MG63 (cell line): ENCODE results near the gene AURKB. TPM values are rescaled to one million over a fixed set of nuclear protein-coding genes. Genes with fewer than 3 reads are reported as not detected.
"Not testable (repeated sequence)": the region's sequence is repeated elsewhere in the genome, so short reads cannot be mapped to it uniquely, and the experiment has no call there.

Experiments used
- DNase-seq: peaks from one replicate; pipeline ENCODE4 v3.0.0-alpha.2; 2020
- H3K27me3 ChIP-seq: fragments of 250-450 bp; sonication (Bioruptor Pico); 2 replicates; pipeline ENCODE4 v1.5.1; 2020; ENCODE audit warnings: mild to moderate bottlenecking, moderate library complexity
- H3K36me3 ChIP-seq: fragments of 250-450 bp; sonication (Bioruptor Pico); 2 replicates; pipeline ENCODE4 v1.5.1; 2020; ENCODE audit warnings: mild to moderate bottlenecking, moderate library complexity
- H3K4me3 ChIP-seq: fragments of 250-450 bp; sonication (Bioruptor Pico); 2 replicates; pipeline ENCODE4 v1.5.1; 2020; ENCODE audit warnings: mild to moderate bottlenecking, moderate library complexity
- H3K9me3 ChIP-seq: fragments of 250-450 bp; sonication (Bioruptor Pico); 2 replicates; pipeline ENCODE4 v1.5.1; 2020; ENCODE audit warnings: mild to moderate bottlenecking, moderate library complexity
- total RNA-seq: library from RNA; depleted of rRNA; stranded (reverse); fragments of >200 nt; shearing (Covaris generic); gene quantifications from 2 replicates; pipeline ENCODE4 v1.2.3, GENCODE V29; 2014; ENCODE audit warnings: low replicate concordance; rRNA removed

Gene AURKB
- total RNA-seq = 89.2 and 119 TPM in 2 replicates

DNA sequence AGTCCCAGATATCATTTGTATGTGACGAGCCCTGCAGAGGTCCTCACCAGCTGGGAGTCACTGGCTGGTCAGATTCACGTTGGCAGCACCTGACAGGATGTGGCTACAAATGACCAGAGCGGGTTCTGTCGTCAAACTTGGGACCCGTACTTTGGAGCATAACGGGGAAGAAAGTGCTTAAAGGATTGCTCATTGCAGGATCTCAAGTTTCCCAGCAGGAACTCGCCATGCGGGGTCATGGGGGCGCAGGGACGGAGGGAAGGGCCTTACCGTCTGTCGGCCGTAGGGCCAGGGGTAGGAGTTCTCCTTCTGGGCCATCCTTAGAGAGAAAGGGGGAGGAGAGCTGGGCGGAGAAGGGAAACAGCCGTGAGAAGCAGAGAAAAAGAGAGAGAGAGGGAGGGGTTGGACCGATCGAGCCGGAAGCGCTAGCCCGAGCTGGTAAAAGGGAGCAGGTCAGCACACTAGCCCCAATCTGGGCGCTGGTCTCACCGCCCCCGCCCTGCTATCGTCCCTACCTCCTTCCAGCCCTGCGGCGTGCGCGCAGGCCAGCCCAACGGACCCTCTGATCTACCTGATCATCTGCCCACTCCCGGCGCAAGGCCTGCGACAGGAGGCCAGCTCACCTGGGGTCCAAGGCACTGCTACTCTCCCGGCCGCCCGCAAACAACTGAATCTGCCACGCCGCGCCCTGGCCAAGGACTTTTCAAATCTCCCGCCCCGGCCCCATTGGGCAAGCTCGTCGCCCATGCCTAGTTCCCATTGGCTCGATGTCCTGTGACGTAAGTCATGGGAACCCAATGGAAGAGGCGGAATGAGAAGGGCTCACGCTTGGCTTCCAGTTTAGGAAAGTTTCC, at the start of gene AURKB:
Gene AURKB (minus strand): TSS at position 669 of the 854 bp plus-strand sequence. CDS start 351 bp downstream, at position 318.
- Histone ChIP-seq H3K36me3 (peaks cover 47% of the 10 kb centered on the region), H3K9me3 (no peaks in the 10 kb centered on the region), H3K27me3 (no peaks in the 10 kb centered on the region), H3K4me3 (peak within 1 kb of the TSS; percentile 80)
- peak; percentile 98 for DNase-seq

DNA sequence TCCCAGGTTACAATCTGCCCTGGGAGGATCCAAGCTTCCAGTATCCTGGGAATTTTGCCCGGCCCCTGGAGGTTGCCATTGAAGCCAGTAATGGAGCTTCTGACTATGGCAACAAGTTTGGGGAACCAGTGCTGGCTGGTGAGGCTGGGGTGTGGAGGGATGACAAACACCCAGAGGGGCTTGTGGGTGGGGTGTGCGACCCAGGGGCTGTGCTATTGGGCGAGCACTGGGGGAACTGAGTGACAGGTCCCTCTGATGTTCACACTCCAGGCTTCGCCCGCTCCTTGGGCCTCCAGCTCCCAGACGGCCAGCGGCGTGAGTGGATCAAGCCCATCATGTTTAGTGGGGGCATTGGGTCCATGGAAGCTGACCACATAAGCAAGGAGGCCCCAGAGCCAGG, 47.4 kb upstream of the AURKB start:
- DNase-seq = no peak
- no peaks in the 10 kb centered on the region for H3K9me3 ChIP-seq
- H3K27me3 ChIP-seq = no peaks in the 10 kb centered on the region
- H3K36me3 ChIP-seq = peaks cover 92% of the 10 kb centered on the region
- no peak overlapping the region for H3K4me3 ChIP-seq

DNA sequence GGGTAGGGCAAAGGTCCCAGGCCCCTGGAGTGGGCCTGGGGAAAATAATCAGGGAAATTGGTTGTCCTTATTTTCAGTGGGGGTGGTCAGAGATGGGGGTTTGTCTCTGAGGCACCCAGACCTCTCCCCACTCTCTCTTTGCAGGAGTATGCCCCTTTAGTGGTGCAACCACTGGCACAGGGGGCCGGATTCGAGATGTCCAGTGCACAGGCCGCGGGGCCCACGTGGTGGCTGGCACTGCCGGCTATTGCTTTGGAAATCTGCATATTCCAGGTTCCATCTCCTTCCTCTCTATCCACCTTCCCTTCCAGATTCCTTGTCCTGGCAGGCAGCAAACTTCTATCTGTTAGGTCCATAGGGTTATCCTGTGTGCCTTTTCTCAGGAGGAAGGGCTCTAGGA, 46.3 kb upstream of the AURKB start:
- Histone ChIP-seq H3K9me3 (no peaks in the 10 kb centered on the region), H3K4me3 (no peak overlapping the region), H3K27me3 (no peaks in the 10 kb centered on the region), H3K36me3 (peaks cover 86% of the 10 kb centered on the region)
- no peak for DNase-seq

DNA sequence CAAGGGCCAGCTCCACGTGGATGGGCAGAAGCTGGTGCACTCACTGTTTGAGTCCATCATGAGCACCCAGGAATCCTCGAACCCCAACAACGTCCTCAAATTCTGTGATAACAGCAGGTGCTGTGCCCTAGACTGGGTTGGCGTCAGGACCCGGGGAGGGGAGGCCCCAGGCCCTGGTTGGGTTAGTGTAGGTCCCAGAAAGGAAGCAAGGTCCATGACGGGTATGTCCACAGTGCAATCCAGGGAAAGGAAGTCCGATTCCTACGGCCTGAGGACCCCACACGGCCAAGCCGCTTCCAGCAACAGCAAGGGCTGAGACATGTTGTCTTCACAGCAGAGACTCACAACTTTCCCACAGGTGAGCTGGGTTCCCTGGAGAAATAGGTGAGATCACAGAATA, 45.9 kb upstream of the AURKB start:
- peaks cover 83% of the 10 kb centered on the region for H3K36me3 ChIP-seq
- H3K27me3 ChIP-seq = no peaks in the 10 kb centered on the region
- no peak overlapping the region for H3K4me3 ChIP-seq
- H3K9me3 ChIP-seq = no peaks in the 10 kb centered on the region
- no peak for DNase-seq

DNA sequence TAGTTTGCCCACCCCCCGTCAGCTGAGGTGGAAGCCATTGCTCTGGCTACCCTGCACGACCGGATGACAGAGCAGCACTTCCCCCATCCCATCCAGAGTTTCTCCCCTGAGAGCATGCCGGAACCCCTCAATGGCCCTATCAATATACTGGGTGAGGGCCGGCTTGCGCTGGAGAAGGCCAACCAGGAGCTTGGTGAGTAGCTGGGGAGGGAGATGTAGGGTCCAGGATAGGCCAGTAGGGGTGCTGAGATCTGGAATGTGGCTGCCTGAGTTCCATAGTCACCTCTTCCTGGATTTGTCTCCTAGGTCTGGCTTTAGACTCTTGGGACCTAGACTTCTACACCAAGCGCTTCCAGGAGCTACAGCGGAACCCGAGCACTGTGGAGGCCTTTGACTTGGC, 45.1 kb upstream of the AURKB start:
- no peak for DNase-seq
- H3K36me3 ChIP-seq = peaks cover 77% of the 10 kb centered on the region
- H3K27me3 ChIP-seq = no peaks in the 10 kb centered on the region
- H3K4me3 ChIP-seq = no peak overlapping the region
- H3K9me3 ChIP-seq = no peaks in the 10 kb centered on the region

DNA sequence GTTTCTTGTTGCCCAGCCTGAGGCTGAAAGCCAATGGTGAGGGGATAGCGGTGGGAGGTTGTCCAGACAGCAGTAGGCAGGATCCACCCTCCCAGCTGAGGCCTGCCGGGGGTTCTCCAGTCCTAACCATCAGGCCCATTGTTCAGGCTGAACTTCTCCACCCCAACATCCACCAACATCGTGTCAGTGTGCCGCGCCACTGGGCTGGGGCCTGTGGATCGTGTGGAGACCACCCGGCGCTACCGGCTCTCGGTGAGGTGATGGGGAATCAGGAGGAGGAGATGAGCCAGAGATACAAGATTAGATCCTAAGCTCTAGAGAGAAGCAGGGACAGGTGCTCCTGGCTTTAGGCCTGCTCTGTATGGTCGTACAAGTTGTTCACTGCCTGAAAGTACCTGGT, 44.5 kb upstream of the AURKB start:
- Histone ChIP-seq H3K36me3 (peaks cover 73% of the 10 kb centered on the region), H3K27me3 (no peaks in the 10 kb centered on the region), H3K9me3 (no peaks in the 10 kb centered on the region), H3K4me3 (no peak overlapping the region)
- no peak for DNase-seq

DNA sequence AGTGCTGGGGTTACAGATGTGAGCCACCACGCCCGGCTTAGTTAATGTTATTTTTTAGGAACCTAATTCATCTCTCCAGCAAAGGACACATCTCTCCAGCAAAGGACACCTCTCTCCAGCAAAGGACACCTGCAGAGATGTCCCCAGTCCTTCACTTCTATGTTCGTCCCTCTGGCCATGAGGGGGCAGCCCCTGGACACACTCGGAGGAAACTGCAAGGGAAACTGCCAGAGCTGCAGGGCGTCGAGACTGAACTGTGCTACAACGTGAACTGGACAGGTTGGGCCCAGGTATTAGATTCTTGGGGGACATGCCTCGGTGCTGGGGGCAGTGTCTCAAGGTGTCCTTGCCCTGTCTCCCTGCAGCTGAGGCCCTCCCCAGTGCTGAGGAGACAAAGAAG, 43.4 kb upstream of the AURKB start:
- H3K9me3 ChIP-seq = no peaks in the 10 kb centered on the region
- H3K27me3 ChIP-seq = no peaks in the 10 kb centered on the region
- H3K36me3 ChIP-seq = peaks cover 64% of the 10 kb centered on the region
- no peak overlapping the region for H3K4me3 ChIP-seq
- DNase-seq = no peak

DNA sequence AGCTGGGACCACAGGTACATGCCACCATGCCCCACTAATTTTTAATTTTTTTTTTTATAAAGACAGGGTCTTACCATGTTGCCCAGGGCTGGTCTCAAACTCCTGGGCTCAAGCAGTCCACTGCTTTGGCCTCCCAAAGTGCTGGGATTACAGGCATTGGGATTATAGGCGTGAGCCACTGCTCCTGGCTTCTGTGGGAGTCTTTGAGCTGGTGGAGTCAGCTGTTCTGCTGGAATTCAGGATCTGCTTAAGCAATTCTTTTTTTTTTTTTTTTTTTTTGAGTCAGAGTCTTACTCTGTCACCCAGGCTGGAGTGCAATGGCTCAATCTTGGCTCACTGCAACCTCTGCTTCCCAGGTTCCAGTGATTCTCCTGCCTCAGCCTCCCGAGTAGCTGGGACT, 41.0 kb upstream of the AURKB start:
- H3K4me3 ChIP-seq, H3K9me3 ChIP-seq, DNase-seq, H3K27me3 ChIP-seq: not testable (repeated sequence)
- H3K36me3 ChIP-seq = peaks cover 43% of the 10 kb centered on the region

DNA sequence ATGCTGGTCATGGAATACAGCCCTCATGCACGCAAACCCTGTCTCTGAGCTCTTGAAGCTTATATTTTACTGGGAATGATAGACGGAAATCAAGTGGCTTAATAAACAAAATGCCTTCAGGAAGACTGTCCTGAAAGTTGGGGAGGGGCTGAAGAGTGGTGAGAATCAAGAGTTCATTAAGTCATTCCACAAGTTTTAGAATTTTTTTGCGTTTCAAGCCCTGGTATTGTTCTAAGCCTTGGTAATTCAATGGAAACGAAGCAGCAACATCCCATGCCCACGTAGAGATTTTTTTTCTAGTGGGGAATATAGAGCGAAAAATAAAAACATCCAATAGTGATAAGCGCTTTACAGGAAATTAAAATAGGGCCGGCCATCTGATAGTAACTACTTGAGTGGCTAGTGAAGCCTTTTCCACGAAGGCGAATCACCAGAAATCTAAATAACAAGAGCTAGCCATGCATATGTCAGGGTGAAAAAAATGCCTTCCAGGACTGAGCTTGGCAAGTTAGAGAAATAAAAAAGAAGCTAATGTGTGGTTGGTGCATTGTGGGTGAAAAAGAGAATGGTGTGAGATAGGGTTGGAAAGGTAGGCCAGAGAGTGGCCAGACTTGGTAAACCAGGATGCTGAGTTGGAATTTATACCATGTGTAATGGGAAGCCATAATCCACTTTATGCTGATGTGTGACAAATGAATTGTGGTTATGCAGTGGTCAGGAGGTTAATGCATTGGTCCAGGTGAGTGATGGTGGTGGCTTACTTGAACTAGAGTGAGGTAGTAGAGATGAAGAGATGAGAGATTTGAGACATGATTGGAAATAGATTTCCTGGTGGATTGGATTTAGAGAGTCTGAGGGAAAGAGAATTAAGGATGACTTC, 39.5 kb upstream of the AURKB start:
- H3K9me3 ChIP-seq = no peaks in the 10 kb centered on the region
- no peaks in the 10 kb centered on the region for H3K27me3 ChIP-seq
- H3K36me3 ChIP-seq = peaks cover 32% of the 10 kb centered on the region
- H3K4me3 ChIP-seq = peak overlapping the region; percentile 91
- DNase-seq = no peak

DNA sequence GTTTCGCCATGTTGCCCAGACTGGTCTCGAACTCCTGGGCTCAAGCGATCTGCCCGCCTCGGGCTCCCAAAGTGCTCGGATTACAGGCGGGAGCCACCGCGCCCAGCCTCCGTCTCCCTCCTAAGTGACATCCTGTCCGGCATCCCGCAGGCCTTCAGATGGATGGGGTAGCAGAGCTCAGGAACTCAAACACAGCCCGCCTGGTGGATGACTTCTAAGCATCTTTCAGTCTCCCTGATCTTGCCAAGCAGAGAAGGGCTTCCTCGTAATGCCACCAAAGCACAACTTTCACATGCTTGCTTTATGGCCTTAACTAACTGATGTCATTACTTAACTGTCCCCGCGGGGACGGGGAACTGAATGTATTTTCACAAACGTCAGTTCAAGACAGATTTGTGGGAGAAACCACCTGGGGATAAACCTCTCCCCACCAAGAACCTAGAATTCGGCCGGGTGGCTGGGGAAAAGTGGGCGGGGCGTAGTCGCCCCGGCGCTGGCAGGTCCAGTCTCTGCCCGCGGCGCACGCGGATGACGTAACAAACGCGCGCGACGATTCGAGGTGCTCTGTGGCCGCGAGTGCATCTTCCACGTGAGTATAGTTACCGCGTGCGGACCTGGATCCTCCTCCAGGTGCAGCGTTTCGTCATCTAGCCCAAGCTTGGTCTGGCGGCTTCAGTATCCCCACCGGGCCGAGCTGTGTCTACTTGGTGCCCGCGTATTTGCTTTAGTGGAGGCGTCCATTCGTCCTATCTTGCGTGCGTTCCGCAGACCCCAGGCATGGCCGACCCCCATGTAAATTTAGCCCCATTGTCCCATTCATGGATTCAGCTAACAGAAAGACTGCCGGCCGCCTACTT, 38.6 kb upstream of the AURKB start, which contains the start of gene PFAS:
Gene PFAS (plus strand): TSS at position 539 of the 857 bp plus-strand sequence. CDS start 4,649 bp downstream, outside the sequence.
- peak; percentile 97 for DNase-seq
- Histone ChIP-seq H3K27me3 (no peaks in the 10 kb centered on the region), H3K36me3 (peaks cover 27% of the 10 kb centered on the region), H3K4me3 (peak within 1 kb of the TSS; percentile 91), H3K9me3 (no peaks in the 10 kb centered on the region)

DNA sequence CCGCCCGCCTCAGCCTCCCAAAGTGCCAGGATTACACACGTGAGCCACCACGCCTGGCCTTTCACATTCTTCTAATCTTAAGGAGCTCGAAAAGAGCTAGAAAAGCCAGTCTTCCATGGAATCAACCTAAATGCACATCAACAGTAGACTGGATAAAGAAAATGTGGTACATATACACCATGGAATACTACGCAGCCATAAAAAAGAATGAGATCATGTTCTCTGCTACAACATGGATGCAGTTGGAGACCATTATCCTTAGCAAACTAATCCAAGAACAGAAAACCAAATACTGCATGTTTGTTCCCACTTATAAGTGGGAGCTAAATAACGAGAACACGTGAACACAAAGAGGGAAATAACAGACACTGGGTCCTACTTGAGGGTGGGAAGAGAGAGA, 34.4 kb upstream of the AURKB start:
- H3K27me3 ChIP-seq = no peaks in the 10 kb centered on the region
- H3K4me3 ChIP-seq = no peak overlapping the region
- no peak for DNase-seq
- H3K36me3 ChIP-seq = peaks cover 18% of the 10 kb centered on the region
- no peaks in the 10 kb centered on the region for H3K9me3 ChIP-seq

DNA sequence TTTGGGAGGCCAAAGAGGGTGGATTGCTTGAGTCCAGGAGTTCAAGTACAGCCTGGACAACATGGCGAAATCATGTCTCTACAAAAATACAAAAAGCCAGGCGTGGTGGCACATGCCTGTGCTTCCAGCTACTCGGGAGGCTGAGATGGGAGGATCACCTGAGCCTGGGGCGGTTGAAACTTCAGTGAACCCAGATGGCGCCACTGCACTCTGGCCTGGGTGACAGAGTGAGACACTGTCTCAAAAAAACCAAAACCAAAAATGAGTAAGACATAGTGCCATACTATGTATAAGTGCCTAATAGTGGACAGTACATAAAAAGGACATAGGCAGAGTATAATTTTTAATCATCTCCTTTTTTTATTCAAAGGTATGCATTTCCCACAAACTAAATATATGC, 33.5 kb upstream of the AURKB start:
- Histone ChIP-seq H3K4me3 (no peak overlapping the region), H3K9me3 (no peaks in the 10 kb centered on the region), H3K36me3 (peaks cover 21% of the 10 kb centered on the region), H3K27me3 (no peaks in the 10 kb centered on the region)
- no peak for DNase-seq

DNA sequence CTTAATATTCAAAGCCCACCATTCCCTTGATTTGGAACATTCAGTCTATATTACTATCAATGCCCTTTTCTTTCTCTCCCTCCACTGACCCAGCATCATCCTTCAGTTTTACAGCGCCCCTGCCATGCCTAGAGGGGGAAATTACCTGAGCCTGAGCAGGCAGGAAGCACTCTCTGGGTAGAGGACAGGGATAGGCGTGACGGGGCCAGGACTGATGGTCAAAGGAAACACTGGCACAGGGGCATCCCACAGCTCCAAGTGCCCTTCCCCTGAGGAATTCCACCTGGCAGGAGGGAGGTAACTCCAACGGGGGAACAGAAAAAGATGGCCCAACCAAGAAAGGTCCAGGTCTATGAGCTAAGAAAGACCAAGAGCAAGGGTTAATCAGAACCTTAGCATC, 27.5 kb upstream of the AURKB start:
- no peaks in the 10 kb centered on the region for H3K27me3 ChIP-seq
- no peak for DNase-seq
- H3K9me3 ChIP-seq = no peaks in the 10 kb centered on the region
- H3K36me3 ChIP-seq = peaks cover 49% of the 10 kb centered on the region
- H3K4me3 ChIP-seq = no peak overlapping the region

DNA sequence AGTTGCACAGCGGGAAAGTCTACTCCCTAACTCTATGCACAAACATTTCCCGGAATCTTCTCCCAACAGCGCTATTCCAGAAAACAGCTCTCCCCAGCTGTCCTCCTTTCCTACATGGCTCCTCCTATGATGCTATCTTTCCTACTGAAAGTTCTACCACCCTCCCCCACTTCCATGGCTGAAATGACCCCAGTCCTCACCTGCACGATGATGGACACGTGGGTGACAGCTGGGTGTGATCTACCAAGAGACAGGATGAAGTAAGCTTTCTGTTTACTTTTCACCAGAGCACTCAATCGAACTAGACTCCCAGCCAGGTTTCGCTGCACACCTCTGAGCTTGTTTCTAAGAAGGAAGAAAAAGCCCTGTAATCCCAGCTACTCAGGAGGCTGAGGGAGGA, 26.8 kb upstream of the AURKB start:
- DNase-seq = no peak
- no peak overlapping the region for H3K4me3 ChIP-seq
- H3K27me3 ChIP-seq = no peaks in the 10 kb centered on the region
- H3K9me3 ChIP-seq = no peaks in the 10 kb centered on the region
- peaks cover 51% of the 10 kb centered on the region for H3K36me3 ChIP-seq

DNA sequence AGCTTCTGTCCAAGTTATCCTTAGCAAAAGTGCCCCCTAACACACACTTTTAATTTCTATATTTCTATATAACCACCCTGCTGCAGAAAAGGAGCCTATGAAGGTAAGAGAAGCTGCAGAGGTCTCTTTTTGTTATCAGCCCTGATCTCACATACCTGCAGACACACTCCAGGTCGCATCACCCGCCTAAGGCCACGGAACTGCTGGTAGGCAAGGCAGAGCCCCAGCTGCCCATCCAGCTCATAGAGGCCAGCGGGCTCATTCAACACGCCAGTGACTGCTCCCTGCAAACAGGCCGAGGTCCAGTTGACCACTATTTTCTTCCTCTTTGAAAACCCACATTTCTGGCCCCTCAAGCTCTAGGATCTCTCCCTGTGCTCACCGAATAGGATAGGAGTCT, 25.3 kb upstream of the AURKB start:
- Histone ChIP-seq H3K27me3 (no peaks in the 10 kb centered on the region), H3K36me3 (peaks cover 51% of the 10 kb centered on the region), H3K9me3 (no peaks in the 10 kb centered on the region), H3K4me3 (no peak overlapping the region)
- DNase-seq = no peak

DNA sequence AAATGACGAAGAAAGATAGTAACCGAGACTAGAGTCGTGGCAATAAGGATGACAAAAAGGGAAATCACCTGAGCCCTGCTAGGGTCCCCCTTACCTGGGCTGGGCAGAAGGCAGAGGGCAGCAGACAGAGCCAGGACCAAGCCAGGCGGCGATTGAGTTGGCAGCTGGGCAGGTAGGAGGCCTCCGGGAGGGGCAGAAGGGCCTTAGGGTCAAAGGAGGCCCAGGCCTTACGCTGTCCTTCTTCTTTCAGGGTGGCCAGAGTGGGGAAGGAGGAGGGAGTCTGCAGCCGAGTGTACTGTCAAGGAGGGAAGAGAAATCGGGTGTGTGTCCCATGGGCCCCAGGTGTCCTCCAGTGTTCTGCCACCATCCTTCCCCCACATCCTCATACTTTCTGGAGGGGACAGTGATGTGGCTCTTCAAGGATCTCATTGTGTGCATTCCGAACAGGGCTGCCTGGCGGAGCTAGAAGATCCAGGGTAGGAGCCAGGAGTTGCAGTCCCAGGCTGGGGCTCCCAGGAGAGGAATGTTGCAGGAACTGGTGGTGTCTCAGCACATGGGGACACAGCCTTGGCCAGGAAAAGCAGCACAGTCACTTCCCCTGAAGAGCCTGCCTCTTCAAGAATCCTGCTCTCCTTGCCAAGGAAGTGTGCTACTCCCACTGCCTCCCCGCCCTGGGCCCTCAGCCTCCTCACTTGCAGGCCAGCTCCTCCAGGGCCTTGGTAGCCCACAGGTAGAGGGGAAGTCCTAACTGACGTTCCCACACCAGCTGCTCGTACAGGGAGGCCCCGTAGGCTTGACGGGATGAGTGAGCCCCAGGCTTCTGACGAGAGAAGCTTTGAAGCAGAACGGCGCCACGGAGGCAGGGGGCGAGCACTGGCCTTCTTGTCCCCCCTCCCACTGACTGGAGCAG, 24.2 kb upstream of the AURKB start:
- no peaks in the 10 kb centered on the region for H3K9me3 ChIP-seq
- H3K27me3 ChIP-seq = no peaks in the 10 kb centered on the region
- H3K4me3 ChIP-seq = no peak overlapping the region
- DNase-seq = no peak
- H3K36me3 ChIP-seq = peaks cover 54% of the 10 kb centered on the region
